ENCODE results near the gene SRCIN1. TPM values are rescaled to one million over a fixed set of nuclear protein-coding genes. Genes with fewer than 3 reads are reported as not detected.

The SRCIN1 gene
- total RNA-seq, 1 experiment from 2014 or later, result 6.9 TPM

- no peak overlapping the region for H2BK15ac ChIP-seq (ENCODE audit: low read depth, low read length)
- H2BK20ac ChIP-seq (ENCODE audit: low read depth, low read length, poor library complexity, severe bottlenecking), result no peak overlapping the region
- Mint-ChIP-seq H3K27ac (no peak overlapping the region), H3K4me3 (no peak overlapping the region), H3K4me1 (peaks cover 54 to 71% of the 10 kb centered on the region in 2 experiments), H3K27me3 (ENCODE audit: low read depth) (peaks cover 51% of the 10 kb centered on the region), H3K9me3 (no peaks in the 10 kb centered on the region), H3K36me3 (ENCODE audit: insufficient read depth in 1 of 3, low read depth in 3 of 3) (no peaks in the 10 kb centered on the region)
- no peak overlapping the region for H4K5ac ChIP-seq (ENCODE audit: insufficient read length, low read depth, low read length)
- H3K27me3 ChIP-seq (ENCODE audit: insufficient read depth, low read length), result no peaks in the 10 kb centered on the region; the same call in 1 of the 2 replicates
- H3K4me2 ChIP-seq (ENCODE audit: insufficient read depth, insufficient read length, low read length), result no peak overlapping the region
- H3K79me1 ChIP-seq (ENCODE audit: insufficient read depth, low read depth, low read length, poor library complexity, severe bottlenecking), result no peaks in the 10 kb centered on the region
- H2BK5ac ChIP-seq (ENCODE audit: insufficient read length, low read length), result no peak overlapping the region
- no peak overlapping the region for H2AK5ac ChIP-seq (ENCODE audit: insufficient read length, low read length)
- H2BK120ac ChIP-seq (ENCODE audit: low read depth, low read length, poor library complexity, severe bottlenecking), result no peak overlapping the region
- no peak overlapping the region for H4K8ac ChIP-seq (replicated peaks; ENCODE audit: insufficient read length, low read depth, low read length)
- H3K4me1 ChIP-seq (ENCODE audit: insufficient read depth, low read length), result no peaks in the 10 kb centered on the region
- no peak overlapping the region for H3K14ac ChIP-seq (ENCODE audit: insufficient read depth, low read length)
- no peak for DNase-seq
- no peaks in the 10 kb centered on the region for H3K79me2 ChIP-seq (ENCODE audit: insufficient read depth, low read length)
- H4K20me1 ChIP-seq (ENCODE audit: control insufficient read depth, insufficient read depth, insufficient read length), result no peaks in the 10 kb centered on the region
- no peak overlapping the region for H4K91ac ChIP-seq (ENCODE audit: insufficient read length, low read depth, low read length)
- H2AFZ ChIP-seq (ENCODE audit: low read length), result no peak overlapping the region
- H3K18ac ChIP-seq (ENCODE audit: insufficient read length, low read depth, low read length), result no peak overlapping the region
- no peak for TF ChIP-seq CTCF (conservative IDR thresholded peaks at IDR 0.05)
- no peaks in the 10 kb centered on the region for H3K23me2 ChIP-seq (ENCODE audit: insufficient read length, low read depth, low read length, poor library complexity, severe bottlenecking)
- no peak overlapping the region for H3K9ac ChIP-seq (ENCODE audit: extremely low read depth, insufficient read length, low read length)
- no peak overlapping the region for H3K27ac ChIP-seq (ENCODE audit: insufficient read length, low read depth, low read length)
- no peak overlapping the region for H2BK12ac ChIP-seq (ENCODE audit: insufficient read length, low read depth, low read length)
- H3K56ac ChIP-seq (ENCODE audit: insufficient read length, low read depth, low read length), result no peak overlapping the region
- H3K4ac ChIP-seq (ENCODE audit: low read depth, low read length), result no peak overlapping the region
- no peak overlapping the region for H3K23ac ChIP-seq (ENCODE audit: insufficient read length, low read depth, low read length)
- H3T11ph ChIP-seq (ENCODE audit: low read length), result no peak overlapping the region
- H3K9me3 ChIP-seq (ENCODE audit: control insufficient read depth, low read depth, low read length), result no peaks in the 10 kb centered on the region
- no CpG with 5 or more reads among the region's 7 CpGs for WGBS (ENCODE audit: extremely low coverage, insufficient read length, low lambda C conversion rate)
These were observed 19.0 kb downstream of the SRCIN1 start for GRCh38 chr17:38586788-38587187.

All from H9 (cell line).